ENCODE results near the gene PRR30. TPM values are rescaled to one million over a fixed set of nuclear protein-coding genes. Genes with fewer than 3 reads are reported as not detected.

PRR30 gene
- total RNA-seq, 4 donors from 2014 or later, result 0.27 to 0.67 TPM; not detected in 2

DNA sequence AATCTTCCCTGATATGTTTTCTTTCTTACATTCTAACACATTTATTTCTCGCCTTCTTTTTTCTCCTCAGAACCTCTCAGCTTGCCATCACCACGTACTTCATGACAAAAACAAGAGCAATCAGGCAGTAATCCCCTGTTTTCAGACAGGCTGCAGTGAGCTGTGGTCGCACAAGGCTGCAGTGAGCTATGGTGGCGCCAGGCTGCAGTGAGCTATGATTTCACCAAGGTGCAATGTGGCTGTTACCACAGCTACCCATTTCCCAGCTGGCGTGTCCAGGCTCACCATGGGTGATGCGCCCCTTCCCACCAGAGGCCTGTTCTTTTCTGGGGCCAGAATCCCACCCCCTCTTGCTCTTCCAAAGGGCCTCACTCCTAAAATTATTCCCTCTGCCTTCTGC, 35.4 kb upstream of the PRR30 start:
- TF ChIP-seq, protein P1, sequence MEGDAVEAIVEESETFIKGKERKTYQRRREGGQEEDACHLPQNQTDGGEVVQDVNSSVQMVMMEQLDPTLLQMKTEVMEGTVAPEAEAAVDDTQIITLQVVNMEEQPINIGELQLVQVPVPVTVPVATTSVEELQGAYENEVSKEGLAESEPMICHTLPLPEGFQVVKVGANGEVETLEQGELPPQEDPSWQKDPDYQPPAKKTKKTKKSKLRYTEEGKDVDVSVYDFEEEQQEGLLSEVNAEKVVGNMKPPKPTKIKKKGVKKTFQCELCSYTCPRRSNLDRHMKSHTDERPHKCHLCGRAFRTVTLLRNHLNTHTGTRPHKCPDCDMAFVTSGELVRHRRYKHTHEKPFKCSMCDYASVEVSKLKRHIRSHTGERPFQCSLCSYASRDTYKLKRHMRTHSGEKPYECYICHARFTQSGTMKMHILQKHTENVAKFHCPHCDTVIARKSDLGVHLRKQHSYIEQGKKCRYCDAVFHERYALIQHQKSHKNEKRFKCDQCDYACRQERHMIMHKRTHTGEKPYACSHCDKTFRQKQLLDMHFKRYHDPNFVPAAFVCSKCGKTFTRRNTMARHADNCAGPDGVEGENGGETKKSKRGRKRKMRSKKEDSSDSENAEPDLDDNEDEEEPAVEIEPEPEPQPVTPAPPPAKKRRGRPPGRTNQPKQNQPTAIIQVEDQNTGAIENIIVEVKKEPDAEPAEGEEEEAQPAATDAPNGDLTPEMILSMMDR (IDR thresholded peaks at IDR 0.05), result no peak
- TF ChIP-seq POLR2A (IDR thresholded peaks at IDR 0.05), result no peak
- Histone ChIP-seq H3K4me3 (replicated peaks in 1 of 3) (no peak overlapping the region), H3K36me3 (no peaks in the 10 kb centered on the region), H3K27ac (no peak overlapping the region), H3K9me3 (no peaks in the 10 kb centered on the region), H3K4me1 (peaks cover 0 to 15% of the 10 kb centered on the region in 2 donors), H3K27me3 (no peaks in the 10 kb centered on the region)
- WGBS, 2 donors, result 67 to 73% methylated on average over 6 of the region's 6 CpGs
- DNase-seq, result no peak
- intact Hi-C loops (cut with DNase I), result no loop called here

DNA sequence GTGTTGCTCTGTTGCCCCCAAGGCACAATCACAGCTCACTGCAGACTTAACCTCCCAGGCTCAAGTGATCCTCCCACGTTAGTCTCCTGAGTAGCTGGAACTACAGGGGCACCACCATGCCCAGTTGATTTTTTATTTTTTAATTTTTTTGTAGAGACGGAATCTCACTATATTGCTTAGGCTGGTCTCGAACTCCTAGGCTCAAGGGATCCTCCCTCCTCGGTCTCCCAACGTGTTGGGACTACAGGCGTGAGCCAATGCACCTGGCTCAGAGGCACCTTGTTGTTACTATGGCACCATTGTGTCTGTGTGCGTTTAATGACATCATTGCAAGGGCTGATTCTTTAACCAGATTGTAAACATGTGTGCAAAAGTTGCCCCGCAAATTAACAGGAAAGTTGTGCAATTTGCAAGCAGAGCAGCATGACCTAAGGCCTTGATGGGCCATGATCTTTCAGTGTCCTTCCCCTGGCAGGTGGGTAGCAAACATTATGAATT, 32.2 kb upstream of the PRR30 start:
- no peaks in the 10 kb centered on the region for H3K36me3 ChIP-seq
- TF ChIP-seq, protein P1 (IDR thresholded peaks at IDR 0.05), result no peak
- TF ChIP-seq POLR2A (IDR thresholded peaks at IDR 0.05), result no peak
- intact Hi-C loops (cut with DNase I), result no loop called here
- H3K9me3 ChIP-seq, result no peaks in the 10 kb centered on the region
- no peaks in the 10 kb centered on the region for H3K27me3 ChIP-seq
- H3K4me3 ChIP-seq (replicated peaks in 1 of 3), result no peak overlapping the region
- 83 to 87% methylated on average over 8 of the region's 8 CpGs for WGBS, 2 donors
- DNase-seq, result no peak
- H3K27ac ChIP-seq, result no peak overlapping the region
- peaks cover 0 to 14% of the 10 kb centered on the region in 2 donors for H3K4me1 ChIP-seq

DNA sequence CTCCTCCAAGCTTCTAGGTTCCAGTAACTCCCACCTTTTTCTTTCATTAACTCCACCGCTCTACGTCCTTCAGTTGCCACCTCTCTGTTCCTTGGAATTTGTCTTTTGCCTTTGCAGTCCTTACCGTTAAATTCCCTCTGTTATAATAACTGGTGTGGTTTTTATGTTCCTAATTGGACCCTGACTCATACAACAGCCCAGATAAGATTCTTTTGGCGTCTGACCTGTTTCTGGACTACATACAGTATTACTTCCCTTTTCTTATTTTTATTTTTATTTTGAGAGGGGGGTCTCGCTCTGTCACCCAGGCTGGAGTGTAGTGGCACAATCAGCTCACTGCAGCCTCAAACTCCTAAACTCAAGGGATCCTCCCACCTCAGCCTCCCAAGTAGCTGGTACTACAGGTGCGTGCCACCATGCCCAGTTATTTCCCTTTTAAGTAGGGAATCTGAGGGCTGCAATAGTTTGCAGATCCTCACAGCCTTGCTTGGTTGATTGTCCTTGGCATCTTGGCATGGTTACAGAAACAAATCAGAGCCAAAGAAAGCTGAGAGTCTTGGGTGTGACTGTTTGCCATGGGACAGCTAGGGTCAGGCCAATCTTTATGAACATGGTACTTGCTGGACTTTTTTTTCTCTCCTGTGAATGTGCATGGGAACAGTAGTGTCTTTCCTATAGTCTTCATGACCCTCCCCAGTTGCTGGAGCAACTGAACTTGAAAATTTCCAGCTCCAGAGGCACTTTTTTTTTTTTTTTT, 31.5 kb upstream of the PRR30 start:
- no peaks in the 10 kb centered on the region for H3K27me3 ChIP-seq
- peaks cover 0 to 14% of the 10 kb centered on the region in 2 donors for H3K4me1 ChIP-seq
- no peaks in the 10 kb centered on the region for H3K36me3 ChIP-seq
- H3K4me3 ChIP-seq (replicated peaks in 1 of 3), result no peak overlapping the region
- H3K27ac ChIP-seq, result no peak overlapping the region
- no peaks in the 10 kb centered on the region for H3K9me3 ChIP-seq
- DNase-seq, result peak; percentile 12 to 15
- intact Hi-C loops (cut with DNase I), result no loop called here
- TF ChIP-seq, protein P1 (IDR thresholded peaks at IDR 0.05), result no peak
- no peak for TF ChIP-seq POLR2A (IDR thresholded peaks at IDR 0.05)
- WGBS, 2 donors, result 73 to 81% methylated on average over 6 of the region's 6 CpGs

DNA sequence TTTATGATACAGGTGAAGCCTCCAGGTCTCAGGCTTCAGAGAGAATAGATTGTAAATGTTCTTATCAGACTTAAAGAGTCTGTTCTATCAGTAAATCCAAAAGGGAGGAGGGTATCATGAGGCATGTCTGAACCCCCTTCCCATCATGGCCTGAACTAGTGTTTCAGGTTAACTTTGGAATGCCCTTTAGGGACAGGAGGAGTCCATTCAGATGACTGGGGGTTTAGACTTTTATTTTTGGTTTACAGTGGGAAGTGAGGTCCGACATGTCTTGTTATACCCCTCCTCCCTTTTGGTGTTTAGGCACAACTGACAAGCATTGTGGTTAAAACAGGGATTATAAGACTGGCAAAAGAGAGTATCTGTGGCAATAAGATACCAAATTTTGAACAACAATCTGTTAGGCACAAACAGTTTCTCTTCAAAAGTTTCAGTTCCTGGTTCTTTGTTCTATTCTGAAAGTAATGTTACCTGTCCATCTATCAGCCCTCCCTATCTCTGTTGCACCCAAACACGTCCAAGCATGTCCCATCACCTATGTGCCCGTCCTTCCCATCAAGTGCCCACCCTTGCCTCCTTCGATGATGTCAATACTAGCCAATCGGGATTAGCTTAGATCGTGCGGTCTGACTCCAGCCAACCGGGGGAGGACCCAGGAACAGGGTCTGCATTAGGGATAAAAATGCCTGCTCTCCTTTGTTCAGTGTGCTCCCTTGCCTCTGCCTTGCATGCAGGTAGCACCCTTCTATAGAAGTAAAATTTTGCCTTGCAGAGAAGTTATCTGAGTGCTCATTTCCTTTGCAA, 26.0 kb upstream of the PRR30 start:
- no peak for TF ChIP-seq POLR2A (IDR thresholded peaks at IDR 0.05)
- TF ChIP-seq, protein P1 (IDR thresholded peaks at IDR 0.05), result no peak
- 87 to 92% methylated on average over 8 of the region's 8 CpGs for WGBS, 2 donors
- intact Hi-C loops (cut with DNase I), result no loop called here
- DNase-seq, result no peak
- Histone ChIP-seq H3K27ac (no peak overlapping the region), H3K4me1 (peaks cover 0 to 6% of the 10 kb centered on the region in 2 donors), H3K27me3 (no peaks in the 10 kb centered on the region), H3K36me3 (no peaks in the 10 kb centered on the region), H3K9me3 (no peaks in the 10 kb centered on the region), H3K4me3 (replicated peaks in 1 of 3) (no peak overlapping the region)

Measured in thyroid gland (tissue), 4 donors.